OCI-LY7 (cell line): Measurements from ENCODE around the gene CNDP1. TPM values are rescaled to one million over a fixed set of nuclear protein-coding genes. Genes with fewer than 3 reads are reported as not detected.

Experiments
- BruUV-seq: library from RNA; stranded (reverse); fragments of 400-500 nt; replicated peaks from 2 replicates; lab custom pipeline; 2021; lab: Mats Ljungman, UMichigan
- CTCF ChIA-PET: fragments of 300-600 bp; sonication (Branson Sonifier 250); formaldehyde crosslinking; loops from one replicate; lab custom pipeline; 2022; ENCODE audit warnings: antibody characterized with exemption; ENCODE audit not compliant: unreplicated experiment; lab: Charles Lee
- POLR2A ChIA-PET: fragments of 300-600 bp; sonication (Branson Sonifier 250); formaldehyde crosslinking; loops from one replicate; lab custom pipeline; 2022; ENCODE audit warnings: antibody characterized with exemption; lab: Charles Lee
- DNase-seq: peaks from one replicate; pipeline ENCODE4 v3.0.0-alpha.2; 2015; ENCODE audit warnings: low spot score
- H2AFZ ChIP-seq: fragments of 200-600 bp; sonication (generic), shearing (Covaris generic); 2 replicates; pipeline ENCODE4 v1.6.1; 2014; ENCODE audit warnings: mild to moderate bottlenecking, antibody characterized with exemption, low read length, moderate library complexity
- H3K27ac ChIP-seq: fragments of 200-600 bp; sonication (generic); 2 replicates; pipeline ENCODE4 v1.5.1; 2014; ENCODE audit warnings: mixed run types, low read depth, mild to moderate bottlenecking, moderate library complexity, low read length, inconsistent platforms; ENCODE audit not compliant: poor library complexity, severe bottlenecking
- H3K36me3 ChIP-seq: fragments of 200-600 bp; sonication (generic); 2 replicates; pipeline ENCODE4 v1.6.1; 2014; ENCODE audit warnings: mild to moderate bottlenecking, antibody characterized with exemption, low read length, moderate library complexity, mixed read lengths; ENCODE audit not compliant: insufficient read depth
- H3K4me1 ChIP-seq: fragments of 200-600 bp; sonication (generic); 2 replicates; pipeline ENCODE4 v1.5.1; 2014; ENCODE audit warnings: mild to moderate bottlenecking, low read length; ENCODE audit not compliant: insufficient read depth, poor library complexity, severe bottlenecking
- H3K4me2 ChIP-seq: fragments of 200-600 bp; sonication (generic); 2 replicates; pipeline ENCODE4 v1.6.1; 2014; ENCODE audit warnings: mild to moderate bottlenecking, low read length
- H3K4me3 ChIP-seq: fragments of 200-600 bp; sonication (generic); 2 replicates; pipeline ENCODE4 v1.5.1; 2014; ENCODE audit warnings: mild to moderate bottlenecking, low read depth, low read length; ENCODE audit not compliant: poor library complexity, severe bottlenecking
- H3K79me2 ChIP-seq: fragments of 200-600 bp; sonication (generic); 2 replicates; pipeline ENCODE4 v1.6.1; 2016; ENCODE audit warnings: low read depth, mild to moderate bottlenecking, low read length, moderate library complexity, mixed read lengths; ENCODE audit not compliant: insufficient read depth
- H3K9me2 ChIP-seq: fragments of 200-600 bp; sonication (generic); 2 replicates; pipeline ENCODE4 v1.6.1; 2016; ENCODE audit warnings: mild to moderate bottlenecking, low read length, mixed read lengths; ENCODE audit not compliant: insufficient read depth
- H3K9me3 ChIP-seq: fragments of 200-600 bp; sonication (generic); 2 replicates; pipeline ENCODE4 v1.6.1; 2014; ENCODE audit warnings: mild to moderate bottlenecking, mixed run types, low read length, mixed read lengths
- H4K20me1 ChIP-seq: fragments of 200-600 bp; sonication (generic); 2 replicates; pipeline ENCODE4 v1.6.1; 2014; ENCODE audit warnings: mild to moderate bottlenecking, antibody characterized with exemption, low read length, moderate library complexity, mixed read lengths; ENCODE audit not compliant: insufficient read depth
- EZH2phosphoT487 ChIP-seq: fragments of 200-600 bp; sonication (generic); IDR thresholded peaks from 2 replicates; pipeline ENCODE4 v1.6.1; 2018; ENCODE audit warnings: low read depth, borderline replicate concordance, mild to moderate bottlenecking, mixed run types, antibody characterized with exemption, low read length, moderate library complexity, mixed read lengths
- intact Hi-C: fragments of 100-400 bp; cut with micrococcal nuclease; formaldehyde crosslinking; loops from one replicate; pipeline ENCODE4 v1.10.0; 2022; ENCODE audit not compliant: unreplicated experiment
- total RNA-seq, 2 experiments: library from RNA; depleted of rRNA in 1 of 2; stranded (reverse); fragments of >200 nt in 1 of 2; shearing (Covaris generic) in 1 of 2; gene quantifications; 2 replicates each; pipeline ENCODE4 v1.2.3, GENCODE V29; 2014 to 2022
- TF ChIP-seq, protein P1 (sequence below): fragments of 200-600 bp; sonication (generic); conservative IDR thresholded peaks from 2 replicates; pipeline ENCODE4 v1.5.1; 2014; ENCODE audit warnings: mild to moderate bottlenecking, antibody characterized with exemption, low read length, moderate library complexity, mixed read lengths

CNDP1 gene
- total RNA-seq, 2 experiments from 2014 or later, result not detected

DNA sequence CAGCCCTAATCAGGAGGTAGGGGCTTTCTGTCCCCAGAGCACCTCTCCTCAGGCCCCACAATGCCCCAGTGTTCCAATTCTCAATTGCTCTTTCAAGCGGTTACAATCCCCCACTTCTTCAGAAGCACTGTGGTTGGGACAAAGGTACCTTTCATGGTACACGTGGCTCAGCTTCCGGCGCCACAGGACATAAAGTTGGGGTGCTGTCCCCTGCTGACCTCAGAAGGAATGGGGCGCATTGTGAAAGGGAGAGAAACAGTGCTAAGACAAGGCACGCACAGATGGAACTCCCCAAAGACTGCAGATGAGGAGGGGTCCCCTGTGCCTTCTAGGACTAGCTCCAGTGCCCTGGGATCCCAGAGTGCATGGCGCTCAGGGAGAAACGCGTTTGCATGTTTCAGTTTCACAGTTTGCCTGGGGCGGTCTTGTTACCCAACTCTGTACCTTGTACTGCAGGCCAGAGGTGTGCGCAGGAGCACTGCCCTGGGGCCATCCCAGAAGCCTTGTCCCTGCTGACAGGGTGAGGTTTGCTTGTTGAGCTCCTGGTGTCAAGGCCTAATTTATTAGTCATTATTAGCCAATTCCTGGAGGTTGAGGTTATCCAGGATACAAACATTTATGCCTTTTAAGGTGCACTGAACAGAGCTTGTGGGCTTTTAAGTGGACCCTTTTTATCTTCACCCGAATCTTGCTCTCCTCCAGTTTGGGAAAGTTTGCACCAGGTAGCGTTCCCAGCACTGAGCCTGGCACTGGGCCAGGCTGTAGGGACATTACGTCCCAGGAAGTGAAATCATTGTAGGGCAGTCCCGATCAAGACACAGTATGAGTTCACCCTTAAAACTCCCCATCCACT lies 7.6 kb downstream of the CNDP1 start:
- CTCF ChIA-PET, result interaction anchor here (0.6 kb wide), 1 partner anchor 49 kb away, joined by 6 read pairs; no protein-coding TSS in a partner anchor
- H3K36me3 ChIP-seq, result no peaks in the 10 kb centered on the region
- intact Hi-C loops, result no loop called here
- H3K79me2 ChIP-seq, result no peaks in the 10 kb centered on the region
- no peak overlapping the region for H3K27ac ChIP-seq
- H2AFZ ChIP-seq, result no peak overlapping the region
- no peaks in the 10 kb centered on the region for H3K9me3 ChIP-seq
- no peaks in the 10 kb centered on the region for H3K9me2 ChIP-seq
- H4K20me1 ChIP-seq, result no peaks in the 10 kb centered on the region
- TF ChIP-seq EZH2phosphoT487, result no peak
- TF ChIP-seq, protein P1, sequence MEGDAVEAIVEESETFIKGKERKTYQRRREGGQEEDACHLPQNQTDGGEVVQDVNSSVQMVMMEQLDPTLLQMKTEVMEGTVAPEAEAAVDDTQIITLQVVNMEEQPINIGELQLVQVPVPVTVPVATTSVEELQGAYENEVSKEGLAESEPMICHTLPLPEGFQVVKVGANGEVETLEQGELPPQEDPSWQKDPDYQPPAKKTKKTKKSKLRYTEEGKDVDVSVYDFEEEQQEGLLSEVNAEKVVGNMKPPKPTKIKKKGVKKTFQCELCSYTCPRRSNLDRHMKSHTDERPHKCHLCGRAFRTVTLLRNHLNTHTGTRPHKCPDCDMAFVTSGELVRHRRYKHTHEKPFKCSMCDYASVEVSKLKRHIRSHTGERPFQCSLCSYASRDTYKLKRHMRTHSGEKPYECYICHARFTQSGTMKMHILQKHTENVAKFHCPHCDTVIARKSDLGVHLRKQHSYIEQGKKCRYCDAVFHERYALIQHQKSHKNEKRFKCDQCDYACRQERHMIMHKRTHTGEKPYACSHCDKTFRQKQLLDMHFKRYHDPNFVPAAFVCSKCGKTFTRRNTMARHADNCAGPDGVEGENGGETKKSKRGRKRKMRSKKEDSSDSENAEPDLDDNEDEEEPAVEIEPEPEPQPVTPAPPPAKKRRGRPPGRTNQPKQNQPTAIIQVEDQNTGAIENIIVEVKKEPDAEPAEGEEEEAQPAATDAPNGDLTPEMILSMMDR, result no peak
- H3K4me3 ChIP-seq, result no peak overlapping the region
- POLR2A ChIA-PET, result no interaction called here
- DNase-seq, result no peak
- no peak overlapping the region for H3K4me2 ChIP-seq
- no TSS peak for BruUV-seq
- H3K4me1 ChIP-seq, result no peaks in the 10 kb centered on the region

DNA sequence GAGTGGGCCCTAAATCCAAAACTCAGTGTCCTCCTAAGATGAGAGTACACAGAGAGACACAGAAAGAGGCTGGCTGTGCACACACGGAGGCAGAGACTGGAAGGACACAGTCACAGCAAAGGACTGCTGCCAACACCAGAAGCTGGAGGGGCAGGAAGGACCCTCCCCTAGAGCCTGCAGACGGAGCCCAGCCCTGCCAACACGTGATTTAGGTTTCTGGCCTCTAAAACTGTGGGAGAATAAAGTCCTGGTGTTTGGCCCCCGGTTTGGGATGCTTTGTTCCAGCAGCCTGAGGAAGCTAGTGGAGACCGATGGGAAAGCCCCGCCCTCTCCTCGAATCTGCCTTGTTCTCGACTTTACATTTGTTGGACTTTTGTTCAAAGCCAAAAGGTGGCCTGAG lies 10.6 kb downstream of the CNDP1 start:
- Histone ChIP-seq H3K9me3 (no peaks in the 10 kb centered on the region), H3K79me2 (no peaks in the 10 kb centered on the region), H3K4me1 (no peaks in the 10 kb centered on the region), H3K36me3 (no peaks in the 10 kb centered on the region), H2AFZ (no peak overlapping the region), H3K4me3 (no peak overlapping the region), H4K20me1 (no peaks in the 10 kb centered on the region), H3K4me2 (no peak overlapping the region), H3K27ac (no peak overlapping the region), H3K9me2 (no peaks in the 10 kb centered on the region)
- no TSS peak for BruUV-seq
- ChIA-PET CTCF (no interaction called here), POLR2A (no interaction called here)
- DNase-seq, result no peak
- intact Hi-C loops, result no loop called here
- no peak for TF ChIP-seq EZH2phosphoT487
- TF ChIP-seq, protein P1, result no peak

DNA sequence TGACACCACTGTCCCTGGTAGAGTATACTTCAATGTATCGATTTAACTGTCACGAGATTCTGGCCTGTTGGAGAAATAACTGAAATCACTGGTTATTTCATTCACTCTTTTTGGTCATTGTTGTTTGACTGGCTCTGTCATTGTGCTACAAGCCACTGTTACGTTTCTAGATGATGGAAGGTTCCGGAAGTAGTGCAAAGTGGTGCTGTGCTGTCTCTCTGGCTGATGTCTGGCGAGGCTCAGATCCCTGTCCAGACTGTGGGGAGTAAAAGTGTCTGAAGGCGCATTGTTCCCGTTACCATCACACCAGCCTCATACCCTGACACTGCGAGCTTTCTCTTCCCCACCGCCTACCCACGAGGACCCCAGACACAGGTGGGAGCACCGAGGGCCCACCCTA lies 11.7 kb downstream of the CNDP1 start:
- Histone ChIP-seq H3K36me3 (no peaks in the 10 kb centered on the region), H3K79me2 (no peaks in the 10 kb centered on the region), H3K9me2 (no peaks in the 10 kb centered on the region), H3K4me1 (no peaks in the 10 kb centered on the region), H2AFZ (no peak overlapping the region), H3K9me3 (no peaks in the 10 kb centered on the region), H4K20me1 (no peaks in the 10 kb centered on the region), H3K27ac (no peak overlapping the region), H3K4me2 (no peak overlapping the region), H3K4me3 (no peak overlapping the region)
- TF ChIP-seq, protein P1, result no peak
- TF ChIP-seq EZH2phosphoT487, result no peak
- ChIA-PET CTCF (no interaction called here), POLR2A (no interaction called here)
- no peak for DNase-seq
- intact Hi-C loops, result no loop called here
- no TSS peak for BruUV-seq
